NCI-H2227 (cell line): ENCODE measurements around the gene AGPAT4.

Experiments
- DNase-seq: peaks from one replicate; lab custom pipeline; 2025; ENCODE audit not compliant: unreplicated experiment; lab: John Stamatoyannopoulos, UW

The AGPAT4 gene

GRCh38 chr6:161117942-161118341 lies 155.9 kb downstream of the AGPAT4 start:
- DNase-seq, result no peak

GRCh38 chr6:161117308-161117707 lies 156.6 kb downstream of the AGPAT4 start:
- no peak for DNase-seq

DNA sequence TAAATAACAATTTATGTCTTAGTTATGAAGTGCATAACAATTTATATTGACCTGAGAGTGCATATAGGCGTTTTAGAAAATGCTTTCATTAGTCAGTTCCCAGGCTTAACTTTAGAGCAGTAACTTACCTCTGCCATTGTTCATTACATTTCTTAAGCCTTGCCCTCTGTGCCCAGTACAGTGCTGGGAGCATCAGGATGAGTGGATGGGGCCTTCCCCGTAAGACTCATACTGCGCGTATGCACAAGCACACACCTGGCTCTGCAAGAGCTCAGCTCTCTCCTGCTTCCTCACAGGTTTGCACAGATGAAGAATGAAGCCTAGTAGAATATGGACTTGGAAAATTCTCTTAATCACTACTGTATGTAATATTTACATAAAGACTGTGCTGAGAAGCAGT lies 157.3 kb downstream of the AGPAT4 start:
- no peak for DNase-seq

GRCh38 chr6:161115468-161115867 lies 158.4 kb downstream of the AGPAT4 start:
- DNase-seq, result no peak

GRCh38 chr6:161111261-161111660 lies 162.6 kb downstream of the AGPAT4 start:
- DNase-seq, result no peak

DNA sequence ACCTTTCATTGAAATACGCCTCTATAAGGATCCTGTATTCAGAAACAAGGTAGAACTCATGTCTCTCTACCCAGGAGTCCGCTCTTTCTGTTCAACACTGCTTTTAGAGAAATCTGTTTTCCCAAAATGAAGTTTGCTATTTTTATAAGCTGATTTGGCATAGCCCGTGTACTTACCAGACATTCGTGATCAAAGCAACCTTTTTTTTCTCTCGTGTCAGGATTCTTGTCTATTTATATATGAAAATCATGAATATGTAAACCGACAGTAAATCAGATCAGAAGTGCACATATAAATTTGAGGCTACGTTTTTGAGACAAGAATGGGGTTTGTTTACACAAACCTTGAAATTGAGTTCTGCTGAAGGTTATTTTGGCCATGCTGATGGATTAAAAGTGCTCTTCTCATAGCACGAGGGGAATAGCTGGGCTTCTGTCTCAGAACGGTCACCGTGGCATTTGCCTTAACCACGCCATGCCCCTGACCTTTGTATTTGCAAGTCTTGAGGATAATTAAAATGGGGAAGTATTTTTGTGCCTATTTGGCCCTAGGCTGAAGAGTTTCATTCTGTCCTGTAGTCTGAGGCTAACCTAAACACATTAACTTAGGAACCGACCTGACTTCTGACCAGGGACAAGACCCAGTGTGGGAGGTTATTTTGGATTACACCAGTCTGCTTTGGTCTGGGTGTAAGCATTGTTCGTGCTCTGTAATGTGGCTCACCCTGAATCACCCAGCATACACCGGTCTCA lies 163.7 kb downstream of the AGPAT4 start:
- no peak for DNase-seq

GRCh38 chr6:161109366-161109765 lies 164.5 kb downstream of the AGPAT4 start:
- no peak for DNase-seq

DNA sequence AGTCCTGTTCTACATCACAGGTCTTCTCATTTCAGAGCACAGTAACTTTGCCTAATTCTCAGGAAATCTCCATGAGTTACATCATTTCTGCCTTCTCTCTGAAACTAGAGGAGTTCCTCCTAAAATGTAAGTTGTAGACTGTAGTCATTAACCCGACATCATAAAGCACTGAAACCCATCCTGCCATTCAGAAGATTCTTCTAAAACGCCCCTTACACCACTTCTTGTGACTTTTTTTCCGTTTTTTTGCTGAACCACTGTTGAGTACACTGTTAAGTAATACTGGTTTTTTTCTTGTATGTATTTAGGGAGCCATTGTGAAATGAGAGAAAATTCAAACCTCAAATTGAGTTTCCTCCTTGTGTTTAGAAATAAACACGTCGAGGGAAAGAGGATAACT lies 164.9 kb downstream of the AGPAT4 start:
- no peak for DNase-seq

GRCh38 chr6:161107779-161108730 lies 165.8 kb downstream of the AGPAT4 start:
- DNase-seq, result no peak

DNA sequence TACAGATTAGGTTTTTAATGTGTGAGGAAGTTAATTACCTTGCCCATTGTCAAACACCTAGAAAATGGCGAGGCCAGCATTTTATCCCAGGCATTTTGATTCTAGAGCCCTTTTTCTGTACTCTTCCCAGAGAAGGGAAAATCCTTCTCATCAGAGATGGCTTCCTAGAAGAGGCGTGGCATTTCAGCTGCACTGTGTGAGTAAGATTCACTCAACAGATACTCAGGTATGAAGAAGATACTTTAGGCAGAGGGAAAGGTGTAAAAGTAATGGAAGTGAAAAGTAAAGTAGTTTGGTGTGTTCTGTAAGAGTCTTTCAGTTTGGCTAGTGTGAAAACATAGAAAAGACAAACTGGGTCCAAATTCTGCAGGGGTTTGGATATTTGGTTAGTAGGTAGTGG lies 168.5 kb downstream of the AGPAT4 start:
- no peak for DNase-seq

- DNase-seq, result no peak
Measured at GRCh38 chr6:161104966-161105365, 168.9 kb downstream of the AGPAT4 start.

DNA sequence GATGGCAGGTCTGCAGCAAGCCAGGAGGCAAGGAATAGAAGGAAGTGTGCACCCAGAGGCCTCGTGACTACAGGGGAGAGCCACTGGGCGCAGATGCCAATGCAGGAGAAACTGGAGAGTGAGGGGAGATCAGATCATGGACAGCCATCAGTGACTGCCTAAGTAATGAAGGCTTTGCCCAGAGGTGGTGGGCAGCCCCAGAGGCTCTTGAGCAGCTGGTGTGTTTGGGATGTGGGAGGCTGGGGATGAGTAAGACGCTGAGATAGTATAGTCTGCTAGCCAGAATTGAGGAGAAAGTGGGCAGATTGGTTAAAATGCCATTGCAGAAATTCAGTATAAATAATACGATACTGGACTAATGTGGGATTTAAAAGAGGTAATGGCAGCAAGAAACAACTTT lies 170.4 kb downstream of the AGPAT4 start:
- DNase-seq, result no peak

GRCh38 chr6:161101517-161101916 lies 172.3 kb downstream of the AGPAT4 start:
- DNase-seq, result peak; percentile 2

DNA sequence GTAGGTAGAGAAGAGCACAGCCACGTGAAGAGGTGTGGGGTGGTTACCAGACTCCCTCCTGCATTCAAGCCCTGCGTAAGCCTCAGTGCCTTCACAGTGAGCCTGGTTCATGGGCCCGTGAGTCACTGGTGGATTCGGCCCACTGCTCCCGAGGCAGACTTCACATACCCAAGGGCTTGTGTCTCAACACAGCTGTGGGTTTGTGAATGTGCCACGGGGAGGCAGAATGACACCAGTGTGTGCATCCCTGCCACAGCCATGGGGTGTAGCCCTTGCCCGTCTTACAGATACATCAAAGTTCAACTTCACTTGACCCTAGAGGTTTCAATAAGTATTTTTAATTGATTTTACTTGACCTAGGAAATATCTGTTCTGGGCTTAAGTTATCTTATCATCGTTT lies 173.8 kb downstream of the AGPAT4 start:
- no peak for DNase-seq

- no peak for DNase-seq
Measured at GRCh38 chr6:161095916-161096315, 177.9 kb downstream of the AGPAT4 start.

GRCh38 chr6:161094955-161095354 lies 178.9 kb downstream of the AGPAT4 start:
- DNase-seq, result no peak

DNA sequence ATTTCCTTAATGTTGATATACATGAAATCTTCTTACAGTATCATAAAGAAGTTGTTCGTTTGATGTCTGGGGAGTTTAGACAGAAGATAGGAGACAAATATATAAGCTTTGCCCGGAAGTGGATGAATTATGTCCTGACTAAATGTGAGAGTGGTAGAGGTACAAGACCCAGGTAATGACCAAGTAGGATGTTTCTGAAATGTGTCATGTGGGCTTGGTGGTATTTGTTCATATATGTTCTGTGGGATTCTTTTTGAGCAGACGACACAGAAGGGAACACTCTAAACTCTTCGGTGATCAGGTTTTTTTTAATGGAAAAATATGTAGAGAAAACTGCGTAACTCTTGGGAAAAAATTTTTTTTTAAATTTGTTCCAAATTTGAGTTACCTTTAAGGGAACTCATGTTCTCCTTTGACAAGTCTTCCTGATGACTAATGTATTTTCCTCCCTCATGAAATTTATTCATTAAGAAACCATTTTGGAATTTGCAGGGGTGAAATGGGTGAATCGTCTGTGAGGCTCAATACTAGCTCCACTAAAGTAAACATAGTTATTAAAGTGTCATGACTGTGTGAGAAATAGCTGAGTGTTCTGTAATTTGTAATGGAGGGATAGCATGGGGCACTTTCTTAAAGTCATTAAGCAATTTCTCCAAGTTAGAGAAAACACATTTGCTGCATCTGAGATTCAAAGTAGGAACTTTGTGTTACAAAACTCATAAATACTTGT lies 181.7 kb downstream of the AGPAT4 start:
- no peak for DNase-seq

GRCh38 chr6:161091151-161091550 lies 182.7 kb downstream of the AGPAT4 start:
- no peak for DNase-seq

DNA sequence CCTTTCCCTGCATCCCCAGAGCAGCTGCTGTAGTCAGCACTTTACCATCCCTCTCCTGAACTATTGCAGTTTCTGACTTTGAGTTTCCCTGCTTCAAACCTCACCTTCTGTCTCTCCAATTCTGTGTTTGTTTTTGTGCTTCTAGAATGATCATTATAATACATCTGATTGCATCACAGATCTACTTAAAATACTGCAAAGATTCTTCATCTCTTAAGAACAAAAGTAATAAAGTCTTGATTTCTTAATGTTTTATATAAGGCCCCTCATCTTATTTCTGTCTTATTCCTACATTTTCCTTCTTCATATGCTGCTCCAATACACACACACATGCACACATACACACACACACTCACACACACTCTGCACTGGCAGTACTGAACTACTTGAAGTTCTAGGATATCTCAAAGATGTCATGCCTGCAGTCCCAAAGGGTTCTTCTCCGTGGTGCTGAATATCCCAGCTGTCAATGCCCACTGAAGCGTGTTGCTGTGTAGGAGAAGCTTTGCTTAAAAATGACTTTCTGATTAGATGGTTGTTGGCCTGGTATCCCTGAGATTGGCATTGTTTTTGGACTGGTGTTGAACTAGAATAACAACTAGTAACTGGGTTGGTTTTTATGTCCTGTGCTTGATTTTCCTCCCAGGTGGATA lies 185.1 kb downstream of the AGPAT4 start:
- no peak for DNase-seq

DNA sequence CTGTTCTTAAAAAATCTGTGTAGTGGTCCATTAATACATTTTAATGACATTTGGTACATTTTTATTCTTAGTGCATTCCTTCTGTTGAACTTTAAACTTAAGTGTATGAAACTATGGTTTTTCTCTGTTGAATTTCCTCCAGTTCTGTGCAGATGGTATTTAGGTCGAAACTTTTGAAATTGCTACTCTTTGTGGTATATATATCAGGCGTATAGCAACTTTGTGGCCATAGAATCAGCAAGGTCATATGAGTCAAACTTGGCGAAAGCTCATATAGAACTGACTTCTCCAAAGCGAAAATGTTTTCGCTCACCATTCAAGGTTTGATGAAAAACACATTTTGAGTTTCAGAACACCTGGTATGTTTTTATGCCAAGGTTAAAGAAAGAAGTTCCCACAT lies 188.6 kb downstream of the AGPAT4 start:
- DNase-seq, result no peak

- DNase-seq, result no peak
Measured at GRCh38 chr6:161082215-161082614, 191.6 kb downstream of the AGPAT4 start.
